Trophoblast cell (in vitro differentiated cells and primary cell): Measurements from ENCODE around the gene PMEPA1.
A peak's percentile ranks its signal among the peaks of the same experiment; 100 is the strongest.

Experiments used
- DNase-seq, 2 donors: peaks; one replicate each; pipeline ENCODE4 v3.0.0-alpha.2; 2016
- H2AFZ ChIP-seq: 2 replicates; pipeline ENCODE4 v1.6.1; 2013; ENCODE audit warnings: low read length, moderate library complexity, mild to moderate bottlenecking; ENCODE audit not compliant: insufficient read depth, poor library complexity
- H2AK5ac ChIP-seq: 2 replicates; pipeline ENCODE4 v1.6.1; 2013; ENCODE audit warnings: mild to moderate bottlenecking, low read length
- H2BK120ac ChIP-seq: 2 replicates; pipeline ENCODE4 v1.6.1; 2013; ENCODE audit warnings: low read length, mild to moderate bottlenecking, moderate library complexity; ENCODE audit not compliant: insufficient read depth, poor library complexity
- H2BK12ac ChIP-seq: 2 replicates; pipeline ENCODE4 v1.6.1; 2013; ENCODE audit warnings: mild to moderate bottlenecking, low read length, moderate library complexity
- H2BK5ac ChIP-seq: 2 replicates; pipeline ENCODE4 v1.6.1; 2013; ENCODE audit warnings: low read length, low read depth, moderate library complexity, mild to moderate bottlenecking; ENCODE audit not compliant: poor library complexity
- H3K14ac ChIP-seq: 2 replicates; pipeline ENCODE4 v1.6.1; 2013; ENCODE audit warnings: mild to moderate bottlenecking, low read length
- H3K18ac ChIP-seq: 2 replicates; pipeline ENCODE4 v1.6.1; 2013; ENCODE audit warnings: mild to moderate bottlenecking, low read length
- H3K23ac ChIP-seq: 2 replicates; pipeline ENCODE4 v1.6.1; 2013; ENCODE audit warnings: low read length
- H3K27ac ChIP-seq: 2 replicates; pipeline ENCODE4 v1.5.1; 2013; ENCODE audit warnings: low read depth, mild to moderate bottlenecking, inconsistent platforms, low read length, moderate library complexity
- H3K27me3 ChIP-seq: 2 replicates; pipeline ENCODE4 v1.6.1; 2013; ENCODE audit warnings: inconsistent platforms, mild to moderate bottlenecking, low read length, moderate library complexity; ENCODE audit not compliant: insufficient read depth
- H3K36me3 ChIP-seq, 2 experiments: 1 replicate in 1 of 2; 2 replicates in 1 of 2; pipeline ENCODE4 v1.6.1; 2013; ENCODE audit warnings: low read length in 2 of 2, mild to moderate bottlenecking in 2 of 2, moderate library complexity in 1 of 2; ENCODE audit not compliant: insufficient read depth in 2 of 2, control insufficient read depth in 1 of 2
- H3K4ac ChIP-seq: 2 replicates; pipeline ENCODE4 v1.6.1; 2013; ENCODE audit warnings: low read depth, mild to moderate bottlenecking, low read length, moderate library complexity
- H3K4me1 ChIP-seq, 2 experiments: 1 replicate in 1 of 2; 2 replicates in 1 of 2; pipeline ENCODE4 v1.6.1; 2013; ENCODE audit warnings: low read length in 2 of 2, mild to moderate bottlenecking in 2 of 2, moderate library complexity in 1 of 2; ENCODE audit not compliant: insufficient read depth in 2 of 2, control insufficient read depth in 1 of 2
- H3K4me2 ChIP-seq: 2 replicates; pipeline ENCODE4 v1.6.1; 2013; ENCODE audit warnings: inconsistent platforms, mild to moderate bottlenecking, low read length, moderate library complexity
- H3K4me3 ChIP-seq: 2 replicates; pipeline ENCODE4 v1.5.1; 2013; ENCODE audit warnings: mild to moderate bottlenecking, low read depth, low read length, inconsistent platforms
- H3K79me1 ChIP-seq: one replicate; pipeline ENCODE4 v1.6.1; 2013; ENCODE audit warnings: low read length
- H3K79me2 ChIP-seq: 2 replicates; pipeline ENCODE4 v1.6.1; 2013; ENCODE audit warnings: low read length, mild to moderate bottlenecking; ENCODE audit not compliant: control insufficient read depth, insufficient read depth, poor library complexity
- H3K9ac ChIP-seq: 2 replicates; pipeline ENCODE4 v1.6.1; 2013; ENCODE audit warnings: mild to moderate bottlenecking, low read length
- H3K9me3 ChIP-seq: 2 replicates; pipeline ENCODE4 v1.6.1; 2013; ENCODE audit warnings: low read depth, mild to moderate bottlenecking, control low read depth, inconsistent platforms, low read length; ENCODE audit not compliant: insufficient read depth
- H4K12ac ChIP-seq: 2 replicates; pipeline ENCODE4 v1.6.1; 2013; ENCODE audit warnings: low read depth, mild to moderate bottlenecking, low read length, moderate library complexity
- H4K8ac ChIP-seq: 2 replicates; pipeline ENCODE4 v1.6.1; 2013; ENCODE audit warnings: low read depth, mild to moderate bottlenecking, low read length, moderate library complexity
- H4K91ac ChIP-seq: one replicate; pipeline ENCODE4 v1.6.1; 2013; ENCODE audit warnings: low read depth, mild to moderate bottlenecking, low read length, moderate library complexity
- WGBS: extraction: QIAGEN DNeasy Blood & Tissue Kit; methylation state at CpG from one replicate; pipeline ENCODE4 v1.1.7; 2013; ENCODE audit warnings: missing lambda C conversion rate; ENCODE audit not compliant: insufficient read length, insufficient coverage; ENCODE audit errors: extremely low coverage; 5-methylcytosine and 5-hydroxymethylcytosine counted together

The PMEPA1 gene

DNA sequence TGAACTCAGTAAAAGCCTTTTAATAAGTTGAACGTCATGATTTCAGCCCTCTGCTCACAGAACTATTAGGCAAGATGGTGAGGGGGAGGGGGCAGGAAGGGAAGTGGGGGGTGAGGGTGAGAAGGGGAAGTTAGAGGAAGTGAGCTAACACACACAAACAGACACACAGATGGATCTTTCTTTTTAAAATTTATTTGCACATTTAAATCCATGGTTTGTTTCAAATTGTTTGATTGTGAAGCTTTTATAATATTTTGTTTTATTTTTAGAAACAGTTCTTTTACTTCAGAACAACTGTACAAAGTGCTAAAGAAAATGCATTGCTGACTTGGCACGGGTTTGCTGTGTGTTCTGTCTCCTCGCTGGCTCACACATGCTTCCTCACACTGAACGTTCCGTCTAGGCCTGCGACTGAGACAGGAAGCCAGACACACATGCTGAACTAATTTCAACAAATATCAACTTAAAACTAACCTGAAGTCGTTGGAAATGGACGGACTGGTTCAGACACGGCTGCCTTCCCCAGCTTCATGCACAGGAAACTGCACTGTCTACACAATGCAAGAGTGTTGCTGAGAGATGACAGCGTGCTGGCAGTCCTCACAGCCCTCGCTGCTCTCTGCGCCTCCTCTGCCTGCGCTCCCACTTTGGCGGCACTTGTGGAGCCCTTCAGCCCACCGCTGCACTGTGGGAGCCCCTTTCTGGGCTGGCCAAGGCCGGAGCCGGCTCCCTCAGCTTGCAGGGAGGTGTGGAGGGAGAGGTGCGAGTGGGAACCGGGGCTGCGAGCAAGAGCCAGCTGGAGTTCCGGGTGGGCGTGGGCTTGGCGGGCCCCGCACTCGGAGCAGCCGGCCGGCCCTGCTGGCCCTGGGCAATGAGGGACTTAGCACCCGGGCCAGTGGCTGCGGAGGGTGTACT lies 81.5 kb downstream of the PMEPA1 start:
- Histone ChIP-seq H3K9ac (no peak overlapping the region), H3K23ac (no peak overlapping the region), H3K18ac (no peak overlapping the region), H3K79me1 (no peaks in the 10 kb centered on the region), H3K79me2 (no peaks in the 10 kb centered on the region), H3K9me3 (peaks cover 8% of the 10 kb centered on the region), H2BK5ac (no peak overlapping the region), H3K27ac (no peak overlapping the region), H4K8ac (no peak overlapping the region), H3K4ac (no peak overlapping the region), H2AK5ac (no peak overlapping the region), H3K4me2 (no peak overlapping the region), H3K4me3 (no peak overlapping the region), H3K27me3 (no peaks in the 10 kb centered on the region), H4K91ac (no peak overlapping the region), H3K4me1 (peaks cover 4% of the 10 kb centered on the region in 2 experiments), H2BK120ac (no peak overlapping the region), H2BK12ac (no peak overlapping the region), H2AFZ (no peak overlapping the region), H4K12ac (no peak overlapping the region), H3K36me3 (no peaks in the 10 kb centered on the region), H3K14ac (no peak overlapping the region)
- no CpG with 5 or more reads among the region's 29 CpGs for whole genome bisulfite sequencing
- DNase-seq = no peak

DNA sequence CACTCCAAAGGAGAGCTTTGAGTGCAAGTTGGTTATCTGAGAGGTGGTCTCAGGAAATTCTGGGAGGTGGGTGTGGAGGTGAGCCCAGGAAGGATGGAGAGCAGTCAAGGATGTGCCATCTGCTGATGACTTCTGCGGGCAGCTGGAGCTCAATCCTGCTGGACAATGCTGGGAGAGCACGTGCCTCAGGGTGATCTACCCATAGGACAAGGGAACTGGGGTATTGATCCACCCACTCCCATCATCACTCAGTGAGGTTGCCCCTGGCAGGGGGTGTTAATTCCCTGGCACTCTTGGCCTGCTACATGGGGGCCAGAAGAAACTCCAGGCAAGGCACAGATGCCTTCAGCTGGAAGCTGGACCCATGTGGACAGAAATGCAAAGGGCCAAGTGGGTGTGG lies 82.5 kb downstream of the PMEPA1 start:
- Histone ChIP-seq H4K12ac (no peak overlapping the region), H4K91ac (no peak overlapping the region), H3K79me2 (no peaks in the 10 kb centered on the region), H3K27me3 (no peaks in the 10 kb centered on the region), H3K4me1 (peaks cover 5 to 11% of the 10 kb centered on the region in 2 experiments), H3K36me3 (no peaks in the 10 kb centered on the region), H3K23ac (no peak overlapping the region), H2AFZ (no peak overlapping the region), H3K18ac (no peak overlapping the region), H3K4me2 (no peak overlapping the region), H2BK12ac (no peak overlapping the region), H3K14ac (no peak overlapping the region), H3K4me3 (no peak overlapping the region), H2BK120ac (no peak overlapping the region), H3K9ac (no peak overlapping the region), H3K4ac (no peak overlapping the region), H3K79me1 (no peaks in the 10 kb centered on the region), H4K8ac (no peak overlapping the region), H3K9me3 (peaks cover 8% of the 10 kb centered on the region), H2BK5ac (no peak overlapping the region), H3K27ac (no peak overlapping the region), H2AK5ac (no peak overlapping the region)
- no CpG with 5 or more reads among the region's 2 CpGs for WGBS
- no peak for DNase-seq

DNA sequence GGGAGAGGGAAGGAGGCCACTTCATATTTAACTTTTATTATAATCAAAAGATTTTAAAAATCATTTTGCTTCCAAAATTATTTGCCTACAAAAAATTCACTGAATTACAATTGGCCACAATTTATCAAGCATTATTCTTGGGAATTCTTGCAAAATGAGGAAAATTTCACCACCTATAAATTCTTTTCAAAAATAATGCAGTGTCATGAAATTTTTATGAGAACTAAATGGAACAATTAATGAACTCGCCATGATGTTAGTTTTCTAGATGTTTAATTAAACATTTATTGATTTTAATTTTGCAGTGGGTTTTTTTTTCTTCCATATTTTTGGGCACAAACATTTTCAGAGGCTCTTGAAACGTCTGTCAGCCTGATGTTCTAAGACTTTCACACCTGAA lies 83.8 kb downstream of the PMEPA1 start:
- no peak for DNase-seq
- no CpG with 5 or more reads among the region's 2 CpGs for WGBS
- Histone ChIP-seq H4K91ac (no peak overlapping the region), H3K79me2 (no peaks in the 10 kb centered on the region), H3K4ac (no peak overlapping the region), H3K36me3 (no peaks in the 10 kb centered on the region), H3K27ac (no peak overlapping the region), H3K9ac (no peak overlapping the region), H3K27me3 (no peaks in the 10 kb centered on the region), H3K4me1 (peaks cover 5 to 11% of the 10 kb centered on the region in 2 experiments), H2BK120ac (no peak overlapping the region), H3K23ac (no peak overlapping the region), H2BK5ac (no peak overlapping the region), H2BK12ac (no peak overlapping the region), H3K14ac (no peak overlapping the region), H3K79me1 (no peaks in the 10 kb centered on the region), H4K12ac (no peak overlapping the region), H2AK5ac (no peak overlapping the region), H3K18ac (no peak overlapping the region), H2AFZ (no peak overlapping the region), H3K9me3 (peaks cover 8% of the 10 kb centered on the region), H3K4me2 (no peak overlapping the region), H4K8ac (no peak overlapping the region), H3K4me3 (no peak overlapping the region)

DNA sequence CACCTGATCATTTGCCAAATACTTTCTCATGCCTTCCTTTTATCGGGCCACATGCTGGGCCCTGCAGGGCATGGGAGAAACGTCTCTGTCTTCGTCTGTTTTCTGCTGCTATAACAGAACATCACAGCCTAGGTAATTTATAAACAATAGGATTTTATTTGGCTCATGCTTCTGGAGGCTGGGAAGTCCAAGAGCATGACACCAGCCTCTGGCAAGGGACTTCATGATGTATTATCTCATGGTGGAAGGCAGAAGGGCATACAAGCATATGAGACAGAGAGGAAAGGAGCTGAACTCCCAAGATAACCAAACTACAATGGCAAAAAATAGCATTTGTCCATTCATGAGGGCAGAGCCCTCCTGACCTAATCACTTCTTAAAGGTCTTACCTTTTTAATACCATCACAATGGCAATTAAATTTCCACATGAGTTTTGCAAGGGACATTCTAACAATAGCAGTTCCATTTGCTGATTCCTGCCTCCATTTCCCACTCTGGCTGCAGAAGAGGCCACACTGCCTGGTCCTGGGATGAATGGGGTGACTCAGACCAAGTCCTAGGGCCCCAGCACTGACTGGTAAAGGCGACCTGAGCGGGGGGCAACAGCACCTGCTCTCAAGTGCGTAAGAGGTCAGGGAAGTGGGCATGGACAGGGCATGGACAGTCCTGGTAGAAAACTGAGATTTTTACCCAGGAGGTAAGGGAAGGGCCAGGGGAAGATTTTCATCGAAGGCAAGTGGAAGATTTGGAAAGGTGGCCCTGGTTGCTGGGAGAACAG lies 84.4 kb downstream of the PMEPA1 start:
- Histone ChIP-seq H3K4me3 (peak overlapping the region; percentile 22), H3K4ac (no peak overlapping the region), H3K27ac (peak overlapping the region; percentile 24), H3K4me1 (peaks cover 5 to 11% of the 10 kb centered on the region in 2 experiments), H2AFZ (no peak overlapping the region), H2BK120ac (no peak overlapping the region), H3K9ac (peak overlapping the region; percentile 41), H3K14ac (no peak overlapping the region), H3K9me3 (peaks cover 8% of the 10 kb centered on the region), H3K79me1 (no peaks in the 10 kb centered on the region), H3K4me2 (no peak overlapping the region), H3K23ac (no peak overlapping the region), H2AK5ac (no peak overlapping the region), H2BK12ac (no peak overlapping the region), H4K91ac (peak overlapping the region; percentile 41), H2BK5ac (no peak overlapping the region), H4K8ac (no peak overlapping the region), H3K79me2 (no peaks in the 10 kb centered on the region), H3K27me3 (no peaks in the 10 kb centered on the region), H4K12ac (no peak overlapping the region), H3K18ac (no peak overlapping the region), H3K36me3 (no peaks in the 10 kb centered on the region)
- DNase-seq = no peak
- no CpG with 5 or more reads among the region's 7 CpGs for WGBS
